Spleen (tissue), 7 donors: ENCODE measurements around the gene ZNF106.

Experiments
- CTCF ChIP-seq, 11 experiments: fragments of 200-600 bp in 7 of 11; fragments of 450-650 bp in 4 of 11; sonication (generic) in 4 of 11; IDR thresholded peaks in 8 of 11; conservative IDR thresholded peaks in 3 of 11; 1 replicate in 7 of 11; 2 replicates in 4 of 11; pipeline versions ENCODE4 v1.4.0 to v1.8.0; 2016 to 2021; ENCODE audit warnings: antibody characterized with exemption in 11 of 11, inconsistent platforms in 4 of 11, mild to moderate bottlenecking in 1 of 11
- POLR2A ChIP-seq, 3 donors: fragments of 450-650 bp; IDR thresholded peaks; one replicate each; pipeline ENCODE4 v1.5.1; 2017; ENCODE audit warnings: antibody characterized with exemption in 3 of 3, mild to moderate bottlenecking in 1 of 3
- POLR2AphosphoS5 ChIP-seq, 3 donors: sonication (generic); formaldehyde crosslinking; IDR thresholded peaks; one replicate each; pipeline ENCODE4 v1.5.1; 2017; ENCODE audit warnings: antibody characterized with exemption in 3 of 3
- donor health status: DM: no; HTN: no; CAD: no; lungs with moderate emphysema.
- donor health status: DM: no; HTN: no; CAD: no.
- donor health status: DM: no; HTN: no; CAD: no.

- TF ChIP-seq CTCF (IDR thresholded peaks at IDR 0.05 in 8 of 11, conservative IDR thresholded peaks at IDR 0.05 in 3 of 11) (no peak), POLR2A (IDR thresholded peaks at IDR 0.05) (no peak), POLR2AphosphoS5 (IDR thresholded peaks at IDR 0.05) (no peak)
Observed at GRCh38 chr15:42375941-42376340, 115.0 kb downstream of the ZNF106 start.
